ENCODE results near the gene AQP10.
"Not testable (repeated sequence)": the region's sequence is repeated elsewhere in the genome, so short reads cannot be mapped to it uniquely, and the experiment has no call there.

AQP10 gene

GRCh38 chr1:154304664-154305337 lies 16.1 kb upstream of the AQP10 start:
- Histone ChIP-seq H3K9me3 (ENCODE audit: control insufficient read depth in 2 of 2, low read length in 2 of 2) (no peaks in the 10 kb centered on the region), H3K27ac (ENCODE audit: low read depth in 2 of 2, low read length in 2 of 2) (no peak overlapping the region), H3K9ac (ENCODE audit: low read depth in 1 of 2, low read length in 2 of 2) (no peak overlapping the region), H3K36me3 (ENCODE audit: control insufficient read depth in 2 of 2, insufficient read depth in 2 of 2, low read length in 2 of 2) (no peaks in the 10 kb centered on the region), H3K4me1 (ENCODE audit: control insufficient read depth in 2 of 2, insufficient read depth in 2 of 2, low read length in 2 of 2) (no peaks in the 10 kb centered on the region), H3K27me3 (ENCODE audit: control insufficient read depth in 2 of 2, insufficient read depth in 2 of 2, low read length in 2 of 2) (no peaks in the 10 kb centered on the region), H3K4me3 (ENCODE audit: low read length in 2 of 2) (no peak overlapping the region)

- Histone ChIP-seq H3K27me3 (ENCODE audit: control insufficient read depth in 2 of 2, insufficient read depth in 2 of 2, low read length in 2 of 2) (no peaks in the 10 kb centered on the region), H3K27ac (ENCODE audit: low read depth in 2 of 2, low read length in 2 of 2) (no peak overlapping the region), H3K4me3 (ENCODE audit: low read length in 2 of 2) (no peak overlapping the region), H3K9me3 (ENCODE audit: control insufficient read depth in 2 of 2, low read length in 2 of 2) (no peaks in the 10 kb centered on the region), H3K36me3 (ENCODE audit: control insufficient read depth in 2 of 2, insufficient read depth in 2 of 2, low read length in 2 of 2) (no peaks in the 10 kb centered on the region), H3K4me1 (ENCODE audit: control insufficient read depth in 2 of 2, insufficient read depth in 2 of 2, low read length in 2 of 2) (no peaks in the 10 kb centered on the region), H3K9ac (ENCODE audit: low read depth in 1 of 2, low read length in 2 of 2) (no peak overlapping the region)
Observed at GRCh38 chr1:154306151-154306550, 14.7 kb upstream of the AQP10 start.

- H3K9me3 ChIP-seq (ENCODE audit: control insufficient read depth in 2 of 2, low read length in 2 of 2); H3K9ac ChIP-seq (ENCODE audit: low read depth in 1 of 2, low read length in 2 of 2); H3K4me1 ChIP-seq (ENCODE audit: control insufficient read depth in 2 of 2, insufficient read depth in 2 of 2, low read length in 2 of 2); H3K27me3 ChIP-seq (ENCODE audit: control insufficient read depth in 2 of 2, insufficient read depth in 2 of 2, low read length in 2 of 2); H3K27ac ChIP-seq (ENCODE audit: low read depth in 2 of 2, low read length in 2 of 2); H3K4me3 ChIP-seq (ENCODE audit: low read length in 2 of 2); H3K36me3 ChIP-seq (ENCODE audit: control insufficient read depth in 2 of 2, insufficient read depth in 2 of 2, low read length in 2 of 2): not testable (repeated sequence)
Observed at GRCh38 chr1:154307670-154308270, 13.1 kb upstream of the AQP10 start.

- not testable (repeated sequence) for H3K4me1 ChIP-seq (ENCODE audit: control insufficient read depth in 2 of 2, insufficient read depth in 2 of 2, low read length in 2 of 2)
Observed at GRCh38 chr1:154309136-154309535, 11.8 kb upstream of the AQP10 start.

GRCh38 chr1:154312229-154313065 lies 8.4 kb upstream of the AQP10 start:
- H3K4me1 ChIP-seq (ENCODE audit: control insufficient read depth in 2 of 2, insufficient read depth in 2 of 2, low read length in 2 of 2); H3K9me3 ChIP-seq (ENCODE audit: control insufficient read depth in 2 of 2, low read length in 2 of 2); H3K27ac ChIP-seq (ENCODE audit: low read depth in 2 of 2, low read length in 2 of 2); H3K27me3 ChIP-seq (ENCODE audit: control insufficient read depth in 2 of 2, insufficient read depth in 2 of 2, low read length in 2 of 2); H3K4me3 ChIP-seq (ENCODE audit: low read length in 2 of 2); H3K9ac ChIP-seq (ENCODE audit: low read depth in 1 of 2, low read length in 2 of 2); H3K36me3 ChIP-seq (ENCODE audit: control insufficient read depth in 2 of 2, insufficient read depth in 2 of 2, low read length in 2 of 2): not testable (repeated sequence)

More at GRCh38 chr1:154309136-154309535, 11.8 kb upstream of the AQP10 start:
- not testable (repeated sequence) for H3K27me3 ChIP-seq (ENCODE audit: control insufficient read depth in 2 of 2, insufficient read depth in 2 of 2, low read length in 2 of 2); H3K9ac ChIP-seq (ENCODE audit: low read depth in 1 of 2, low read length in 2 of 2); H3K4me3 ChIP-seq (ENCODE audit: low read length in 2 of 2); H3K9me3 ChIP-seq (ENCODE audit: control insufficient read depth in 2 of 2, low read length in 2 of 2); H3K27ac ChIP-seq (ENCODE audit: low read depth in 2 of 2, low read length in 2 of 2); H3K36me3 ChIP-seq (ENCODE audit: control insufficient read depth in 2 of 2, insufficient read depth in 2 of 2, low read length in 2 of 2)

- Histone ChIP-seq H3K9ac (ENCODE audit: low read depth in 1 of 2, low read length in 2 of 2) (no peak overlapping the region), H3K27ac (ENCODE audit: low read depth in 2 of 2, low read length in 2 of 2) (no peak overlapping the region), H3K36me3 (ENCODE audit: control insufficient read depth in 2 of 2, insufficient read depth in 2 of 2, low read length in 2 of 2) (no peaks in the 10 kb centered on the region), H3K27me3 (ENCODE audit: control insufficient read depth in 2 of 2, insufficient read depth in 2 of 2, low read length in 2 of 2) (no peaks in the 10 kb centered on the region), H3K4me3 (ENCODE audit: low read length in 2 of 2) (no peak overlapping the region), H3K9me3 (ENCODE audit: control insufficient read depth in 2 of 2, low read length in 2 of 2) (no peaks in the 10 kb centered on the region), H3K4me1 (ENCODE audit: control insufficient read depth in 2 of 2, insufficient read depth in 2 of 2, low read length in 2 of 2) (no peaks in the 10 kb centered on the region)
Observed at GRCh38 chr1:154313066-154313356, 7.9 kb upstream of the AQP10 start.

GRCh38 chr1:154314226-154314625 lies 6.7 kb upstream of the AQP10 start:
- not testable (repeated sequence) for H3K27me3 ChIP-seq (ENCODE audit: control insufficient read depth in 2 of 2, insufficient read depth in 2 of 2, low read length in 2 of 2); H3K4me1 ChIP-seq (ENCODE audit: control insufficient read depth in 2 of 2, insufficient read depth in 2 of 2, low read length in 2 of 2); H3K27ac ChIP-seq (ENCODE audit: low read depth in 2 of 2, low read length in 2 of 2); H3K4me3 ChIP-seq (ENCODE audit: low read length in 2 of 2); H3K36me3 ChIP-seq (ENCODE audit: control insufficient read depth in 2 of 2, insufficient read depth in 2 of 2, low read length in 2 of 2); H3K9me3 ChIP-seq (ENCODE audit: control insufficient read depth in 2 of 2, low read length in 2 of 2); H3K9ac ChIP-seq (ENCODE audit: low read depth in 1 of 2, low read length in 2 of 2)

- Histone ChIP-seq H3K9ac (ENCODE audit: low read depth in 1 of 2, low read length in 2 of 2) (no peak overlapping the region), H3K9me3 (ENCODE audit: control insufficient read depth in 2 of 2, low read length in 2 of 2) (no peaks in the 10 kb centered on the region), H3K27me3 (ENCODE audit: control insufficient read depth in 2 of 2, insufficient read depth in 2 of 2, low read length in 2 of 2) (no peaks in the 10 kb centered on the region), H3K36me3 (ENCODE audit: control insufficient read depth in 2 of 2, insufficient read depth in 2 of 2, low read length in 2 of 2) (no peaks in the 10 kb centered on the region), H3K4me1 (ENCODE audit: control insufficient read depth in 2 of 2, insufficient read depth in 2 of 2, low read length in 2 of 2) (no peaks in the 10 kb centered on the region), H3K27ac (ENCODE audit: low read depth in 2 of 2, low read length in 2 of 2) (no peak overlapping the region), H3K4me3 (ENCODE audit: low read length in 2 of 2) (no peak overlapping the region)
Observed at GRCh38 chr1:154316704-154317103, 4.2 kb upstream of the AQP10 start.

GRCh38 chr1:154318386-154318785 lies 2.5 kb upstream of the AQP10 start:
- H3K9me3 ChIP-seq (ENCODE audit: control insufficient read depth in 2 of 2, low read length in 2 of 2): no peaks in the 10 kb centered on the region

GRCh38 chr1:154321609-154321934 lies 679 bp downstream of the AQP10 start:
- not testable (repeated sequence) for H3K4me3 ChIP-seq (ENCODE audit: low read length in 2 of 2); H3K27ac ChIP-seq (ENCODE audit: low read depth in 2 of 2, low read length in 2 of 2); H3K4me1 ChIP-seq (ENCODE audit: control insufficient read depth in 2 of 2, insufficient read depth in 2 of 2, low read length in 2 of 2); H3K36me3 ChIP-seq (ENCODE audit: control insufficient read depth in 2 of 2, insufficient read depth in 2 of 2, low read length in 2 of 2); H3K27me3 ChIP-seq (ENCODE audit: control insufficient read depth in 2 of 2, insufficient read depth in 2 of 2, low read length in 2 of 2); H3K9me3 ChIP-seq (ENCODE audit: control insufficient read depth in 2 of 2, low read length in 2 of 2); H3K9ac ChIP-seq (ENCODE audit: low read depth in 1 of 2, low read length in 2 of 2)

More at GRCh38 chr1:154318386-154318785, 2.5 kb upstream of the AQP10 start:
- Histone ChIP-seq H3K36me3 (ENCODE audit: control insufficient read depth in 2 of 2, insufficient read depth in 2 of 2, low read length in 2 of 2) (no peaks in the 10 kb centered on the region), H3K4me3 (ENCODE audit: low read length in 2 of 2) (no peak overlapping the region), H3K27me3 (ENCODE audit: control insufficient read depth in 2 of 2, insufficient read depth in 2 of 2, low read length in 2 of 2) (peaks cover 0 to 3% of the 10 kb centered on the region in 2 donors), H3K27ac (ENCODE audit: low read depth in 2 of 2, low read length in 2 of 2) (no peak overlapping the region), H3K9ac (ENCODE audit: low read depth in 1 of 2, low read length in 2 of 2) (no peak overlapping the region), H3K4me1 (ENCODE audit: control insufficient read depth in 2 of 2, insufficient read depth in 2 of 2, low read length in 2 of 2) (no peaks in the 10 kb centered on the region)
